Mesothelial cell of epicardium (in vitro differentiated cells): Measurements from ENCODE around the gene KAZN. TPM values are rescaled to one million over a fixed set of nuclear protein-coding genes. Genes with fewer than 3 reads are reported as not detected.

Experiments used
- DNase-seq, 2 experiments: peaks; one replicate each; pipeline ENCODE4 v3.0.0; 2021; ENCODE audit warnings: low spot score in 2 of 2; ENCODE audit not compliant: unreplicated experiment in 2 of 2
- H3K27ac Mint-ChIP-seq: 2 replicates; pipeline ENCODE4 v1.8.0; 2021; ENCODE audit warnings: mixed read lengths
- H3K27me3 Mint-ChIP-seq: 2 replicates; pipeline ENCODE4 v1.8.0; 2021; ENCODE audit warnings: low read depth, mixed read lengths
- H3K36me3 Mint-ChIP-seq: 2 replicates; pipeline ENCODE4 v1.8.0; 2021; ENCODE audit warnings: mixed read lengths
- H3K4me1 Mint-ChIP-seq: 2 replicates; pipeline ENCODE4 v1.8.0; 2021; ENCODE audit warnings: mixed read lengths
- H3K4me3 Mint-ChIP-seq: 2 replicates; pipeline ENCODE4 v1.8.0; 2021; ENCODE audit warnings: mild to moderate bottlenecking, moderate library complexity, mixed read lengths
- H3K9me3 Mint-ChIP-seq: 2 replicates; pipeline ENCODE4 v1.8.0; 2021; ENCODE audit warnings: mixed read lengths
- CTCF ChIP-seq: fragments of 200-600 bp; sonication (generic); IDR thresholded peaks from one replicate; pipeline ENCODE4 v1.5.0; 2021; ENCODE audit warnings: antibody characterized with exemption; ENCODE audit not compliant: unreplicated experiment
- total RNA-seq: library from RNA; stranded (reverse); gene quantifications from 3 replicates; pipeline ENCODE4 v1.2.1, GENCODE V29; 2021

Gene KAZN
- total RNA-seq, 1 donor from 2014 or later, result 38.4 TPM

GRCh38 chr1:14596591-14596990 lies 1.9 kb upstream of the KAZN start:
- no peaks in the 10 kb centered on the region for H3K27me3 Mint-ChIP-seq
- no peak for TF ChIP-seq CTCF
- H3K9me3 Mint-ChIP-seq, result no peaks in the 10 kb centered on the region
- no peak for DNase-seq
- H3K36me3 Mint-ChIP-seq, result no peaks in the 10 kb centered on the region
- H3K4me1 Mint-ChIP-seq, result peaks cover 56% of the 10 kb centered on the region
- H3K4me3 Mint-ChIP-seq, result peak overlapping the region; percentile 3
- H3K27ac Mint-ChIP-seq, result no peak overlapping the region

DNA sequence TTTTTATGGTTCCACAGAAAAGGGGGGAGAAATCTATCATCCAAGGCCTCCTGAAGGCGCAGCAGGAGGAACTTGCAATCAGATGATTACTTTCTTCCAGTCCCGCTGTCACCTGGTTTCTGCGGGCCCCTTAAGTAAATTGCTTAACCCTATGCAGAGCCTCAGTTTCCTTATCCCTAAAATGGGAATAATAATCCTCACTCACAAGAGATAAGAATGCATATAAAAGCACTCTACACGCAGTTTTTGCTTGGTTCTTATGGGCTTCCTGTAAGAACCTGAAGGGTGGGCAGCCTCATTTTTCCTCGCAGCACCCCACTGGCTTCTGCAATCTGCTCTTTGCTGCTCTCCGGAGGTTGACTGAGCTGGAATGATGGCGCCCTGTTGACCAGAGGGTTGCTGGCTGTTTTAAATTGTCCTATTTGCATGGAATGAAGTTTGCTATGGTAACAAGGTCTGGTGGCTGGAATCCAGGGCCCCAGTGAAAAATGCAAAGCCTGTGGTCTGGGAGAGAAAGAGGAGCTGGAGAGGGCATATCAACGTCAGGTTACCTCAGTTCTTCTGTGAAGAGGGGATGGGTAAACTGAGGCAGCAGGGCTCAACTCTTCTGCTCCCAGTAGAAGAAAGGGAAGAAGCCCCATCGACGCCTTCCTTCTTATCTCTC lies 1.0 kb upstream of the KAZN start:
- peaks cover 55% of the 10 kb centered on the region for H3K4me1 Mint-ChIP-seq
- H3K27ac Mint-ChIP-seq, result peak overlapping the region; percentile 96
- no peaks in the 10 kb centered on the region for H3K36me3 Mint-ChIP-seq
- TF ChIP-seq CTCF, result no peak
- no peaks in the 10 kb centered on the region for H3K27me3 Mint-ChIP-seq
- peak in 1 of 2 experiments; percentile 52 for DNase-seq
- H3K9me3 Mint-ChIP-seq, result no peaks in the 10 kb centered on the region
- peak overlapping the region; percentile 83 for H3K4me3 Mint-ChIP-seq

GRCh38 chr1:14598007-14598497 lies 433 bp upstream of the KAZN start:
- H3K9me3 Mint-ChIP-seq, result no peaks in the 10 kb centered on the region
- peak overlapping the region; percentile 96 for H3K27ac Mint-ChIP-seq
- H3K36me3 Mint-ChIP-seq, result no peaks in the 10 kb centered on the region
- H3K27me3 Mint-ChIP-seq, result no peaks in the 10 kb centered on the region
- H3K4me1 Mint-ChIP-seq, result peaks cover 54% of the 10 kb centered on the region
- TF ChIP-seq CTCF, result no peak
- peak; percentile 30 to 61 for DNase-seq
- peak overlapping the region; percentile 83 for H3K4me3 Mint-ChIP-seq

- Mint-ChIP-seq H3K36me3 (no peaks in the 10 kb centered on the region), H3K27me3 (no peaks in the 10 kb centered on the region), H3K4me1 (peaks cover 50% of the 10 kb centered on the region), H3K27ac (peak overlapping the region; percentile 63), H3K9me3 (no peaks in the 10 kb centered on the region), H3K4me3 (peak overlapping the region; percentile 86)
- no peak for TF ChIP-seq CTCF
- DNase-seq, result peak in 1 of 2 experiments; percentile 48
These were observed 802 bp downstream of the KAZN start for GRCh38 chr1:14599183-14599791.

DNA sequence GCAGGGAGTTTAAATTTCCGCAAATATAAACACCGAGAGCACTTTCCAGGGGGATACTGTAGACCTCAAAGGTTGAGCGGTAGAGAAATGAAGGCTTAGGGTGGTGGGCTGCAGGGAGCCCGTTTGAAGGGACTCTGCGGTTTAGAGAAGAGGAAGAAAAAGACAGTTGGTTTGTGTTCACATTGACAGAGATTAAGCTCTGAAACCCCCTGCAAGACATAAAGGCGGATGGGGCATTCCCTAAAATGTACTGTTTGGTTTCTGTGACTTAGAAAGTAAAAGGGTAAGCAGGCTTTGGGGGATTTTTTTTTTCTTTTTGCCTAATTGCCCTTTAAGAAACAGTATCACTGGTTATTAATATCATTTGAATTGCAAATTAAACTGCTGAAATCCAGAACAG lies 1.3 kb downstream of the KAZN start:
- Mint-ChIP-seq H3K4me3 (peak overlapping the region; percentile 86), H3K36me3 (no peaks in the 10 kb centered on the region), H3K27ac (peak overlapping the region; percentile 63), H3K4me1 (peaks cover 50% of the 10 kb centered on the region), H3K9me3 (no peaks in the 10 kb centered on the region), H3K27me3 (no peaks in the 10 kb centered on the region)
- no peak for DNase-seq
- no peak for TF ChIP-seq CTCF
